Adrenal gland (tissue), 5 donors: ENCODE data around the gene PLXNA1.

Experiments used
- POLR2A ChIP-seq, 2 donors: fragments of 450-650 bp; IDR thresholded peaks; one replicate each; pipeline ENCODE4 v1.6.1; 2017; ENCODE audit warnings: antibody characterized with exemption in 2 of 2, mild to moderate bottlenecking in 2 of 2, moderate library complexity in 1 of 2
- TF ChIP-seq, protein P1 (sequence below), 6 experiments: fragments of 450-650 bp in 4 of 6; fragments of 200-600 bp in 2 of 6; sonication (generic) in 1 of 6; IDR thresholded peaks; 1 replicate in 5 of 6; 2 replicates in 1 of 6; pipeline versions ENCODE4 v1.5.1 to v1.8.0; 2016 to 2021; ENCODE audit warnings: antibody characterized with exemption in 6 of 6, mild to moderate bottlenecking in 2 of 6, moderate library complexity in 1 of 6
- donor health status: DM: no; HTN: no; CAD: no.

- TF ChIP-seq, protein P1, sequence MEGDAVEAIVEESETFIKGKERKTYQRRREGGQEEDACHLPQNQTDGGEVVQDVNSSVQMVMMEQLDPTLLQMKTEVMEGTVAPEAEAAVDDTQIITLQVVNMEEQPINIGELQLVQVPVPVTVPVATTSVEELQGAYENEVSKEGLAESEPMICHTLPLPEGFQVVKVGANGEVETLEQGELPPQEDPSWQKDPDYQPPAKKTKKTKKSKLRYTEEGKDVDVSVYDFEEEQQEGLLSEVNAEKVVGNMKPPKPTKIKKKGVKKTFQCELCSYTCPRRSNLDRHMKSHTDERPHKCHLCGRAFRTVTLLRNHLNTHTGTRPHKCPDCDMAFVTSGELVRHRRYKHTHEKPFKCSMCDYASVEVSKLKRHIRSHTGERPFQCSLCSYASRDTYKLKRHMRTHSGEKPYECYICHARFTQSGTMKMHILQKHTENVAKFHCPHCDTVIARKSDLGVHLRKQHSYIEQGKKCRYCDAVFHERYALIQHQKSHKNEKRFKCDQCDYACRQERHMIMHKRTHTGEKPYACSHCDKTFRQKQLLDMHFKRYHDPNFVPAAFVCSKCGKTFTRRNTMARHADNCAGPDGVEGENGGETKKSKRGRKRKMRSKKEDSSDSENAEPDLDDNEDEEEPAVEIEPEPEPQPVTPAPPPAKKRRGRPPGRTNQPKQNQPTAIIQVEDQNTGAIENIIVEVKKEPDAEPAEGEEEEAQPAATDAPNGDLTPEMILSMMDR (IDR thresholded peaks at IDR 0.05): no peak
- no peak for TF ChIP-seq POLR2A (IDR thresholded peaks at IDR 0.05)
Measured at GRCh38 chr3:126939338-126939718, 43.6 kb upstream of the PLXNA1 start.
